ENCODE results near the gene ZG16.
"Not testable (repeated sequence)": the region's sequence is repeated elsewhere in the genome, so short reads cannot be mapped to it uniquely, and the experiment has no call there.

ZG16 gene

DNA sequence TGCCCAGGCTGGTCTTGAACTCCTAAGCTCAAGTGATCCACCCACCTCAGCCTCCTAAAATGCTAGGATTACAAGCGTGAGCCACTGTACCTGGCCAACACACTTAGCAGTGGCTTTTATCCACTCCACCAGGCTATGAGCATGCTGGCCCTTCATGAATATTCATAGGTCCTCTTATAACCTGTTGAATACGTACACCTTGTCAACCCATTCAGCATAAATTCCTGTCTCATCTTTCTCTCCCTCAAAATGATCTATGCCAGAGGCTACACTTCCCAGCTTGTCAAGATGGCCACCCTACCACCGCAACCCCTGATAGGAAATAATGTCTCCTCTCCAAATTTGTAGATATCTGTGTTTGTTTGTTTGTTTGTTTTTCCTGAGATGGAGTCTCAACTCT lies 11.0 kb upstream of the ZG16 start:
- Histone ChIP-seq H3K9me2 (replicated peaks; ENCODE audit: insufficient read depth, low read length) (no peaks in the 10 kb centered on the region), H3K4me2 (ENCODE audit: low read depth, low read length) (no peak overlapping the region)
- TF ChIP-seq EZH2 (optimal IDR thresholded peaks at IDR 0.05; ENCODE audit: low read depth, low read length), result no peak

GRCh38 chr16:29769507-29769906 lies 8.5 kb upstream of the ZG16 start:
- Histone ChIP-seq H3K27ac (ENCODE audit: low read length) (no peak overlapping the region), H2AFZ (ENCODE audit: low read length) (no peak overlapping the region), H3K9me3 (replicated peaks; ENCODE audit: insufficient read depth, low read length) (no peaks in the 10 kb centered on the region), H3K9ac (ENCODE audit: low read length) (no peak overlapping the region), H3K4me1 (ENCODE audit: low read length) (no peaks in the 10 kb centered on the region), H3K9me2 (replicated peaks; ENCODE audit: insufficient read depth, low read length) (no peaks in the 10 kb centered on the region), H3K4me3 (ENCODE audit: low read length) (no peak overlapping the region), H3K27me3 (replicated peaks; ENCODE audit: insufficient read depth, low read length) (no peaks in the 10 kb centered on the region), H3K36me3 (replicated peaks; ENCODE audit: insufficient read depth, low read length) (no peaks in the 10 kb centered on the region), H3K4me2 (ENCODE audit: low read depth, low read length) (no peak overlapping the region), H4K20me1 (ENCODE audit: insufficient read depth, low read length) (no peaks in the 10 kb centered on the region), H3F3A (ENCODE audit: insufficient read depth, low read length) (no peaks in the 10 kb centered on the region), H3K79me2 (ENCODE audit: low read length) (no peaks in the 10 kb centered on the region)
- no peak for DNase-seq
- TF ChIP-seq CTCF (IDR thresholded peaks at IDR 0.05; ENCODE audit: low read length) (no peak), EZH2phosphoT487 (IDR thresholded peaks at IDR 0.05; ENCODE audit: low read length) (no peak), EZH2 (optimal IDR thresholded peaks at IDR 0.05; ENCODE audit: low read depth, low read length) (no peak)

More for the DNA sequence above, 11.0 kb upstream of the ZG16 start:
- no peak overlapping the region for H3K27ac ChIP-seq (ENCODE audit: low read length)
- no peaks in the 10 kb centered on the region for H3F3A ChIP-seq (ENCODE audit: insufficient read depth, low read length)
- H3K4me3 ChIP-seq (ENCODE audit: low read length), result no peak overlapping the region
- no peaks in the 10 kb centered on the region for H4K20me1 ChIP-seq (ENCODE audit: insufficient read depth, low read length)
- no peaks in the 10 kb centered on the region for H3K9me3 ChIP-seq (replicated peaks; ENCODE audit: insufficient read depth, low read length)
- H3K79me2 ChIP-seq (ENCODE audit: low read length), result no peaks in the 10 kb centered on the region
- no peak for DNase-seq
- no peak overlapping the region for H3K9ac ChIP-seq (ENCODE audit: low read length)
- H3K36me3 ChIP-seq (replicated peaks; ENCODE audit: insufficient read depth, low read length), result no peaks in the 10 kb centered on the region
- no peak overlapping the region for H2AFZ ChIP-seq (ENCODE audit: low read length)
- H3K4me1 ChIP-seq (ENCODE audit: low read length), result no peaks in the 10 kb centered on the region
- H3K27me3 ChIP-seq (replicated peaks; ENCODE audit: insufficient read depth, low read length), result no peaks in the 10 kb centered on the region

GRCh38 chr16:29770250-29770929 lies 7.7 kb upstream of the ZG16 start:
- H3K9me2 ChIP-seq (replicated peaks; ENCODE audit: insufficient read depth, low read length), result no peaks in the 10 kb centered on the region
- H3K36me3 ChIP-seq (replicated peaks; ENCODE audit: insufficient read depth, low read length), result no peaks in the 10 kb centered on the region
- H4K20me1 ChIP-seq (ENCODE audit: insufficient read depth, low read length), result no peaks in the 10 kb centered on the region
- H3K4me2 ChIP-seq (ENCODE audit: low read depth, low read length), result no peak overlapping the region
- no peaks in the 10 kb centered on the region for H3K79me2 ChIP-seq (ENCODE audit: low read length)
- no peak overlapping the region for H3K27ac ChIP-seq (ENCODE audit: low read length)
- no peak for DNase-seq
- H2AFZ ChIP-seq (ENCODE audit: low read length), result no peak overlapping the region
- no peaks in the 10 kb centered on the region for H3F3A ChIP-seq (ENCODE audit: insufficient read depth, low read length)
- no peaks in the 10 kb centered on the region for H3K9me3 ChIP-seq (replicated peaks; ENCODE audit: insufficient read depth, low read length)
- H3K4me1 ChIP-seq (ENCODE audit: low read length), result no peaks in the 10 kb centered on the region
- no peaks in the 10 kb centered on the region for H3K27me3 ChIP-seq (replicated peaks; ENCODE audit: insufficient read depth, low read length)
- no peak overlapping the region for H3K4me3 ChIP-seq (ENCODE audit: low read length)
- H3K9ac ChIP-seq (ENCODE audit: low read length), result no peak overlapping the region
- TF ChIP-seq CTCF (IDR thresholded peaks at IDR 0.05; ENCODE audit: low read length), result no peak
- no peak for TF ChIP-seq EZH2 (optimal IDR thresholded peaks at IDR 0.05; ENCODE audit: low read depth, low read length)
- TF ChIP-seq EZH2phosphoT487 (IDR thresholded peaks at IDR 0.05; ENCODE audit: low read length), result no peak

GRCh38 chr16:29772330-29772729 lies 5.7 kb upstream of the ZG16 start:
- not testable (repeated sequence) for H3F3A ChIP-seq (ENCODE audit: insufficient read depth, low read length); H2AFZ ChIP-seq (ENCODE audit: low read length); H3K79me2 ChIP-seq (ENCODE audit: low read length); H3K9me3 ChIP-seq (replicated peaks; ENCODE audit: insufficient read depth, low read length); H4K20me1 ChIP-seq (ENCODE audit: insufficient read depth, low read length); H3K27me3 ChIP-seq (replicated peaks; ENCODE audit: insufficient read depth, low read length); H3K36me3 ChIP-seq (replicated peaks; ENCODE audit: insufficient read depth, low read length); H3K27ac ChIP-seq (ENCODE audit: low read length); H3K9ac ChIP-seq (ENCODE audit: low read length); H3K4me1 ChIP-seq (ENCODE audit: low read length); H3K9me2 ChIP-seq (replicated peaks; ENCODE audit: insufficient read depth, low read length); H3K4me3 ChIP-seq (ENCODE audit: low read length); DNase-seq; H3K4me2 ChIP-seq (ENCODE audit: low read depth, low read length)

All from MM.1S (cell line).